ENCODE measurements around the gene GALNT6.
A peak's percentile ranks its signal among the peaks of the same experiment; 100 is the strongest.
"Not testable (repeated sequence)": the region's sequence is repeated elsewhere in the genome, so short reads cannot be mapped to it uniquely, and the experiment has no call there.

GALNT6 gene

GRCh38 chr12:51346581-51346980 lies 44.6 kb downstream of the GALNT6 start, which contains the start of gene CELA1:
Gene CELA1 (minus strand): TSS chr12:51346679. CDS start chr12:51346638, 41 bp downstream.
- no peak within 1 kb of the TSS for H3K4me3 ChIP-seq (ENCODE audit: low read depth, low read length)
- no peak for TF ChIP-seq CTCF (IDR thresholded peaks at IDR 0.05; ENCODE audit: borderline replicate concordance, insufficient read depth, low read depth, low read length)

GRCh38 chr12:51345681-51346080 lies 45.5 kb downstream of the GALNT6 start:
- no peak overlapping the region for H3K4me3 ChIP-seq (ENCODE audit: low read depth, low read length)
- no peak for TF ChIP-seq CTCF (IDR thresholded peaks at IDR 0.05; ENCODE audit: borderline replicate concordance, insufficient read depth, low read depth, low read length)

- no peak for TF ChIP-seq CTCF (IDR thresholded peaks at IDR 0.05; ENCODE audit: borderline replicate concordance, insufficient read depth, low read depth, low read length)
- no peak overlapping the region for H3K4me3 ChIP-seq (ENCODE audit: low read depth, low read length)
These were observed 48.0 kb downstream of the GALNT6 start for GRCh38 chr12:51343201-51343600.

GRCh38 chr12:51342416-51342815 lies 48.8 kb downstream of the GALNT6 start:
- H3K4me3 ChIP-seq (ENCODE audit: low read depth, low read length), result no peak overlapping the region
- no peak for TF ChIP-seq CTCF (IDR thresholded peaks at IDR 0.05; ENCODE audit: borderline replicate concordance, insufficient read depth, low read depth, low read length)

GRCh38 chr12:51341251-51342007 lies 49.8 kb downstream of the GALNT6 start:
- TF ChIP-seq CTCF (IDR thresholded peaks at IDR 0.05; ENCODE audit: borderline replicate concordance, insufficient read depth, low read depth, low read length), result peak; percentile 95
- no peak overlapping the region for H3K4me3 ChIP-seq (ENCODE audit: low read depth, low read length)

- H3K4me3 ChIP-seq (ENCODE audit: low read depth, low read length), result no peak overlapping the region
- TF ChIP-seq CTCF (IDR thresholded peaks at IDR 0.05; ENCODE audit: borderline replicate concordance, insufficient read depth, low read depth, low read length), result no peak
These were observed 51.5 kb downstream of the GALNT6 start for GRCh38 chr12:51339750-51340149.

- not testable (repeated sequence) for H3K4me3 ChIP-seq (ENCODE audit: low read depth, low read length)
These were observed 53.9 kb downstream of the GALNT6 start for GRCh38 chr12:51337336-51337735.
